Astrocyte of the spinal cord (primary cell): ENCODE data around the gene WDR53.
"Not testable (repeated sequence)": the region's sequence is repeated elsewhere in the genome, so short reads cannot be mapped to it uniquely, and the experiment has no call there.

Experiments used
- DNase-seq: peaks from one replicate; pipeline ENCODE4 v3.0.0; 2011; ENCODE audit warnings: low read depth, low spot score
- H3K4me3 ChIP-seq: 2 replicates; pipeline ENCODE4 v1.5.1; 2011; ENCODE audit warnings: low read depth, mild to moderate bottlenecking, low read length, moderate library complexity
- CTCF ChIP-seq: IDR thresholded peaks from 2 replicates; pipeline ENCODE4 v1.5.1; 2012; ENCODE audit warnings: low read depth, mild to moderate bottlenecking, low read length, inconsistent platforms
- in situ Hi-C: cut with HindIII; loops from 2 replicates; pipeline ENCODE4 v1.10.0; 2017; ENCODE audit warnings: low sequenced_read_pairs

The WDR53 gene

GRCh38 chr3:196531418-196531817, 36.9 kb downstream of the WDR53 start:
- H3K4me3 ChIP-seq = no peak overlapping the region
- no peak for TF ChIP-seq CTCF
- in situ Hi-C loops = no loop called here
- no peak for DNase-seq

GRCh38 chr3:196528639-196529233, 39.6 kb downstream of the WDR53 start:
- in situ Hi-C loops = no loop called here
- peak overlapping the region; percentile 43 for H3K4me3 ChIP-seq

DNA sequence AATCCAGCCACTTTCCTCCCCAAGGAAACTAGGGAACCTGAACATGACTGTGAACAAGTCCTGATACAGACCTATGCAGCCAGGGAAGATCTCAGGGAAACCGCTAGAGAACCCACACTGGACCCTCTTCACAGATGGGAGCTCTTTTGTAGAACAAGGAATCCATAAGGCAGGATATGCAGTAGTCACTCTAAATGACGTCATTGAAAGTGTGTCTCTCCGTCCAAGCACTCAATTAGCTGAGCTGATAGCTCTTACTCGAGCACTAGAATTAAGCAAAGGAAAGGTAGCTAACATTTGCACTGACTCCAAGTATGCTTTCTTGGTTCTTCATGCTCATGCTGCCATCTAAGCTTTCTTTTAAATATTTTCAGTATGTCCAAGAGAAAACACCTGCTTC, 43.2 kb downstream of the WDR53 start:
- H3K4me3 ChIP-seq = no peak overlapping the region
- in situ Hi-C loops = no loop called here
- TF ChIP-seq CTCF = no peak
- no peak for DNase-seq

More at GRCh38 chr3:196528639-196529233, 39.6 kb downstream of the WDR53 start:
- TF ChIP-seq CTCF = peak; percentile 62
- DNase-seq = peak; percentile 53

- in situ Hi-C loops = no loop called here
- H3K4me3 ChIP-seq = no peak overlapping the region
- no peak for DNase-seq
- TF ChIP-seq CTCF = peak; percentile 19
Observed at GRCh38 chr3:196524527-196524926, 43.8 kb downstream of the WDR53 start.

DNA sequence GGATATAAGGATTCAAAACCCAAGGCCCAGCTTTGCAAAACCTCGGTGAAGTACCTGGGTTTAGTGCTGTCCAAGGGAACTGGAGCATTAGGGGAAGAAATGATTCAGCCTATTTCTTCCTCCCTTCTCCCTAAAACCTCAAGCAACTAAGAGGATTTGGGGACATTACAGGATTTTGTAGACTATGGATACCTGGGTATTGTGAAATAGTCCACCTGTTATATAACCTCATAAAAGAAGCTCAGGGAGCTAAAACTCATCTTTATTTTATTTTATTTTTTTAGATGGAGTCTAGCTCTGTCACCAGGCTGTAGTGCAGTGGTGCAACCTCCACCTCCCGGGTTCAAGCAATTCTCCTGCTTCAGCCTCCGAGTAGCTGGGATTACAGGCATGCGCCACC, 44.5 kb downstream of the WDR53 start:
- in situ Hi-C loops = no loop called here
- TF ChIP-seq CTCF = no peak
- DNase-seq = no peak
- no peak overlapping the region for H3K4me3 ChIP-seq

DNA sequence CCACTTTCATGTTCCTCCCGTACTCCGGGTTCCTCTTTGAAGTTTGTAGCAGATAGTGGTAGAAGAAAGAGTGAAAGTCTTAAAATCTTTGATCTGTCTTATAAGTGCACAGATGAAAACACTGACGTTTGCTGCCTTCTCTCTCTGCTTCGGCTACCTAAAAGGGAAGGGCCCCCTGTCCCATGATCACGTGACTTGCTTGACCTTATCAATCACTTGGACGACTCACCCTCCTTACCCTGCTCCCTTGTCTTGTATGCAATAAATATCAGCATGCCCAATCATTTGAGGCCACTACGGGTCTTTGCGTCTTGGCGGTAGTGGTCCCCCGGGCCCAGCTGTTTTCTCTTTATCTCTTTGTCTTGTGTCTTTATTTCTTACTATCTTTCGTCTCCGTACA, 47.1 kb downstream of the WDR53 start:
- in situ Hi-C loops, DNase-seq, H3K4me3 ChIP-seq: not testable (repeated sequence)

DNA sequence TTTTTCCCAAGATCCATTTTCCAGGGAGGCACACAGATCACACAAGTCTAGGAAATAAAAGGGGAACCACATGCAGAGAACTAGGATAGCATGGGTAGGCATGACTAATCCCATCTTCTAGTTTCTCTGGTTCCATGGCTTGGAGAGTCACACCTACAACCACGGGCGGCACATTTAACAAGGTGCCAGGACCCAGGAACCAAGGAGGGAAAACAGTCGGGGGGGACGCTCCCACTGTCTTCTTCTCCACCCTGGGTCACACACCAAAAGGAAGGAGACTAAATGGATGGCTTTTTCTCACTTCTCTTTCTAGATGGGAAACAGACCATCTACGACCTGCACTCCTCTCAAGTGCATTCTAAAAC, 48.7 kb downstream of the WDR53 start:
- no peak for DNase-seq
- H3K4me3 ChIP-seq = no peak overlapping the region
- no peak for TF ChIP-seq CTCF
- in situ Hi-C loops = no loop called here
